ENCODE data around the gene DNAJB5.
A peak's percentile ranks its signal among the peaks of the same experiment; 100 is the strongest.

The DNAJB5 gene

GRCh38 chr9:34989003-34989945 lies at the start of gene DNAJB5:
DNAJB5 (plus strand) TSS chr9:34989745; CDS start chr9:34990631, 886 bp downstream.
- no peak for TF ChIP-seq CTCF (IDR thresholded peaks at IDR 0.05)

GRCh38 chr9:34948451-34948850 lies 41.1 kb upstream of the DNAJB5 start:
- TF ChIP-seq CTCF (IDR thresholded peaks at IDR 0.05): no peak

GRCh38 chr9:34954225-34954624 lies 35.3 kb upstream of the DNAJB5 start:
- TF ChIP-seq CTCF (IDR thresholded peaks at IDR 0.05): no peak

- no peak for TF ChIP-seq CTCF (IDR thresholded peaks at IDR 0.05)
Measured at GRCh38 chr9:34956648-34957047, 32.9 kb upstream of the DNAJB5 start.

GRCh38 chr9:34957492-34958410 lies 31.8 kb upstream of the DNAJB5 start, which contains the start of gene PHF24:
PHF24 (plus strand) TSS chr9:34958285; CDS start chr9:34971299, 13,014 bp downstream.
- peak; percentile 39 for TF ChIP-seq CTCF (IDR thresholded peaks at IDR 0.05)

GRCh38 chr9:34958411-34958982 lies 31.0 kb upstream of the DNAJB5 start:
- no peak for TF ChIP-seq CTCF (IDR thresholded peaks at IDR 0.05)

- TF ChIP-seq CTCF (IDR thresholded peaks at IDR 0.05): no peak
Measured at GRCh38 chr9:34959461-34959860, 30.1 kb upstream of the DNAJB5 start.

Measured in LNCAP (cell line).